ENCODE data around the gene RNF150.

Gene RNF150

GRCh38 chr4:141132072-141132708 lies 1.1 kb downstream of the RNF150 start:
- no peak for DNase-seq (ENCODE audit: low read depth in 2 of 3, low spot score in 2 of 3)

- DNase-seq (ENCODE audit: low read depth in 2 of 3, low spot score in 2 of 3) = no peak
Measured at GRCh38 chr4:141131723-141132071, 1.6 kb downstream of the RNF150 start.

- DNase-seq (ENCODE audit: low read depth in 2 of 3, low spot score in 2 of 3) = no peak
Measured at GRCh38 chr4:141130947-141131605, 2.2 kb downstream of the RNF150 start.

- no peak for DNase-seq (ENCODE audit: low read depth in 2 of 3, low spot score in 2 of 3)
Measured at GRCh38 chr4:141127884-141128283, 5.4 kb downstream of the RNF150 start.

GRCh38 chr4:141126769-141127168 lies 6.5 kb downstream of the RNF150 start:
- DNase-seq (ENCODE audit: low read depth in 2 of 3, low spot score in 2 of 3) = no peak

GRCh38 chr4:141124224-141124623 lies 9.0 kb downstream of the RNF150 start:
- DNase-seq (ENCODE audit: low read depth in 2 of 3, low spot score in 2 of 3) = no peak

DNA sequence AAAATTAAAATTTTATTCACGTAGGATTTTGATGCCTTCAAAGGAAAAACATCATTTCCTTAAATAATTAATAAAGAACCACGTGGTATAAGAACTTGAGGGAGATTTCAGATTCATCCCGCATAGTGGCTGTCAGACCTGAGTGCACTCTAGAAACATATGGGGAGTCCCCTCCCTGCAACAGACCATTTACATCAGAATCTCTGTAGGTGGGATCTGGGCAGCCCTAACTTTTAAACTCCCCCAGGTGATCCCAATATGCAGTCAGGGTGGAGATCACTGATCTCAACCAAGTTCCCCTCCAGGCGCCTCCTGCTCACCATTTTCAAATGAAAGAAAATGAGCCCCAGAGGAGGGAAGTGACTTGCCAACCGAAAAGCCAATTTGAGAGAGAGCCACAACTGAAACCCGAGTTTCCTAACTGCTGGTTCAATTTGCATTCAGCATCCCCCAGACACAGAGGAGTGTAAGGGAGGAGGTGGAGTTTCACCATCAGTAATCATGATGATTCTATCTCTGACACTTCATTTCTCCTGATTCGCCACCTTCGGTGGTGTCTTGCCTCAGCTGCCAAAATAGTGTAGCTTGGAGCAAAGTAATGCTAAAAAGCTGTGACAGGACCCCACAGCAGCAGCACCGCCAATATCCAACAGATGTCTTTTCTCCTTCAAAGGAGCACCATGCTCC lies 11.4 kb downstream of the RNF150 start:
- DNase-seq (ENCODE audit: low read depth in 2 of 3, low spot score in 2 of 3) = no peak

DNA sequence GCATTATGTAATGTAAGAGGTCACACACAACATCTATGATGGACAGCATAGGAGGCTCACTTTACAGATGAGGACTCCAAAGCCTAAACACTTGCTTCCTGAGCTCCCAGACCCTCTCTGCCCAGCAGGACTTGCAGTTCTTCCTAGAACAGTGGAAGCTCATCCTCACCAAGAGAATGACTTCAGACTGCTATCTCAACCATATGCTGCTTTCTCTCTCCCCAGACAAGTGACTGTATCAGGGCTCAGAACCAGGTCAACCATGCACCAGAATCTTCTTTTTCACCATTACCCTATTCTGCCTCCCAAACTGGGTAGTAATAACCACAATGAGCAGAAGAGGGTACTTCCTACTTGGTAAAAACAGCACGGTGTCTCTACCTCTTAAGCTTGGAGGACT lies 12.2 kb downstream of the RNF150 start:
- DNase-seq (ENCODE audit: low read depth in 2 of 3, low spot score in 2 of 3) = no peak

DNA sequence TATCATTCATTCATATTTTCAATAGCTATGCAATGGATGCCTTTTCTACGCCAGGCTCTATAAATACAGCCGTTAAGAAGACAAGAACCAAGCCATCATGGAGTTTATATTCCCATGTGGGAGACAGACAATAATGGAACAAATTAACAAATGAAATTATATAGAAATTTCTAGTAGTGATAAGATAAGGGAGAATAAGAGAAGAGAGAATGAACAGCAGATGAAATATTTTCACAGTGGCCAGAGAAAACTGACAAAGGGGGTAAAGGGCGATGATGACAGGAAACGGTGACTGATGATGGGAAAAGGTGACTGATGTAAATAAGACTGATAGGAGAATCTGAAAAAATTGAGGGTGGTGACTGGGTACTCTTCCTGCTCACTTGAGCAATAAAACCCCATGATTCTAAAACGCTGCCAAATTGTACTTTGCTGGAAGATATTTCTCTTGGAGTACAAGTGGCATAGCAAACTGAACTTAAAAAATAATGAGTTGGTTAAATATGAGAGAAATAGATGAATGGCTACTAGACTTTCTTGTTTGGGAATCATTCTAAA lies 13.2 kb downstream of the RNF150 start:
- no peak for DNase-seq (ENCODE audit: low read depth in 2 of 3, low spot score in 2 of 3)

DNA sequence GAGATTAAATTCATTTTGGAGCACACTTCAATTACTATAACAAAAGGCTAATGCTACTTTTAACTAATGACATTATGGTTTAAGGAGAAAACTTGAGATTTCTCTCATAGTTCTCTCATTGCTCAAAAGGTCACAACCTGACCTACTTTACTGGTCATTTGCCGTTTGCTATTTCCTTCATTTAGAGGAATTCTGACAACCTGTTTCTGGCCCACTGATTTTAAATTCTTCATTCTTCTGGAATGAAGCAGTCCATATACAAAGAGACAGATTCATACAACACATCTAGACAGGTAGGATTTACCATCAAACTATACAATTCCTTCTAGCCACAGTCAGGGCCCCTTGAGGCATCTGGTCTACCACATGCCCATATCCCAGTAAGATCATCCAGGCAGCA lies 14.2 kb downstream of the RNF150 start:
- DNase-seq (ENCODE audit: low read depth in 2 of 3, low spot score in 2 of 3) = no peak

- no peak for DNase-seq (ENCODE audit: low read depth in 2 of 3, low spot score in 2 of 3)
Measured at GRCh38 chr4:141118381-141118780, 14.9 kb downstream of the RNF150 start.

DNA sequence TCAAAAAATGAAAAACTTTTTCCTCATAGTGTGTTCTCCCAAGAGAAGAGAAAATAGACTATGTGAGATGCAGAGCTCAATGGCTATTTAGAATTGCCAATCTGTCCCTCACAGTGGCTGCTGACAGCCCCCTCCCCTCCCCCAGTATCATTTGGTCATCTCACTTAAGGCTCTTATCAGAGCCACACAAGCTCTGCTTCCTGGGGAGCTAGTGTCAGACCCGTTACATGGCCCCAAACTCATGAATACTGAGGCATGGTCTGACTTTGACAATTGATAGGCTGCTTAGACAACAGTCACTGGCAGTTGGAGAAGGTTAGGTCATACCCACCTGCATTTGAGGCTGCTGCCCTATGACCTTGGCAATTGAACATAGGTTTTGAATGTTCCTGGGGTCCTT lies 15.3 kb downstream of the RNF150 start:
- no peak for DNase-seq (ENCODE audit: low read depth in 2 of 3, low spot score in 2 of 3)

GRCh38 chr4:141109983-141110382 lies 23.3 kb downstream of the RNF150 start:
- DNase-seq (ENCODE audit: low read depth in 2 of 3, low spot score in 2 of 3) = no peak

GRCh38 chr4:141107927-141108326 lies 25.3 kb downstream of the RNF150 start:
- no peak for DNase-seq (ENCODE audit: low read depth in 2 of 3, low spot score in 2 of 3)

- DNase-seq (ENCODE audit: low read depth in 2 of 3, low spot score in 2 of 3) = no peak
Measured at GRCh38 chr4:141102367-141102766, 30.9 kb downstream of the RNF150 start.

GRCh38 chr4:141101511-141101910 lies 31.8 kb downstream of the RNF150 start:
- DNase-seq (ENCODE audit: low read depth in 2 of 3, low spot score in 2 of 3) = no peak

DNA sequence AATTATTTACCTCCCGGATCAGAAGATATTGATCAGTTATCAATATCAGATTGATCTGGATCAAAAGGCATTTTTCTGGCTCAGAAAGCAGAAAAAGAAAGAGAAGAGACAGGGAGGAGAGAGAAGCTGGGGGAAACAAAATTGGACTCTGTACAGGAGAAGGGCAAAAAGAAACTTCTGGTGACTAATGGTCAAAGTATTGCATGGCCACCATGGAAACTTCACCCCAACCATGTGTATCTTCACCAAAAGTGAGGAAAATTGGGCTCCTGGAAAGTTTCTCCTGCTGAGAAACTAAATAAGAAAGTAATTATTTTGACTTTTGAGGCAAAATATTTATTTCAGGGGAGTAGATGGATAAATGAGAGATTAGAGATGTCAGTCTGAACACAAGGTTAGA lies 33.9 kb downstream of the RNF150 start:
- DNase-seq (ENCODE audit: low read depth in 2 of 3, low spot score in 2 of 3) = no peak

DNA sequence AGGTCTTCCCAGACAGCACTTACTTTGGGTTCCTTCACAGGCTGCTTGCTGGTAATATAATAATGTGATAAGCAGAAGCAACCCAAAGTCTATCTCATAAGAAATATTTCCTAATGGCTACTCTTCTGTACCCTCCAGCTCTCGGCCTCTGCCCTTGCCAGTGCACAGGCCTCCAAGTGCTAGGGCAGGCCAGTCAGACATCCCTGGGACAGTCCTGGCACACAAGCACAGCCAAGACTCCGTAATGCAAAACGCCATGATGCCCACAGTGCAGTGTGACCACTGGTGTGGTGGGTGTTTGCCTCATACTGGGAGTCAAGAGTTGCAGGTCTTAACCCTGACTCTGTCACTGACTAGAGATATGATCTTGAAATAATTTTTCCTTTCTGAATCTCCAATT lies 35.1 kb downstream of the RNF150 start:
- no peak for DNase-seq (ENCODE audit: low read depth in 2 of 3, low spot score in 2 of 3)

DNA sequence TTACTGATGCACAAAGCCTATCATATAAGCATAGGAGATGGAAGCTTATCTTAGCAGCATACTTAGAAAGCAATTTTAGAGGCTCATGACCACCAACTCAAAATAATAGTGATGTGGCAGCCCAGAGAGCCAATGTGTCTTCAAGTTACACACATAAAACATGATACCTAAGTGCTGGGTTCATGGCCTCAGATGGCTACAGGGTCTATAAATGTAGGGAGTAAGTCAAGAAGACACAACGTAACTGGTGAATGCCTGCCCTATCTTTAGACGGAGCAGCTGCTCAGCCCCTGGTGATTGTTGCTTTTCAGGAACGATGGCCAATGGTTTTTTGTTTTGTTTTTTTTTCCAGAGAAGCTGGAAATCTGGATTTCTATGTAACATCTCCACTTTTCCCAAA lies 42.8 kb downstream of the RNF150 start:
- no peak for DNase-seq (ENCODE audit: low read depth in 2 of 3, low spot score in 2 of 3)

DNA sequence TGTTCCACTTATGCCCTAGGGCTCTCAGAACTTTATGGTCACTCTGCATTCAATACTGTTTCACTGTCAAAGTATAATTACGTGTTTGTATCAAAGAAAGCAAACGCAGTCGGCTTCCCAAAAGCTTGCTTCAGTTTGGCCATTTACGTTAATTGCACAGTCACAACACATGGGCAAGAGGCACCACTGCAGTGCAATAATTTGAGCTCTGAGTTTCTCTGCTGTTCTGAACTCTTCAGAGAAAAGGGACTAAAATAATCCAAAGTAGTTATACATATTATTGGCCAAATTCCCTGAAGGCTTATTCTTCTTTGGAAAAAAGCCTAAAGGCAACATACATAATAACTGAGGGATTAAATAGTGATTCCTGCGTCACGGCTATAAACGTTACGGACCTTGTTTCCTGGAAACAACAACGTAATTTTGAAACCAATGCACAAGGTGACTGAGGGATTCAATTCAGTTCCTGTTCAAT lies 51.3 kb downstream of the RNF150 start:
- no peak for DNase-seq (ENCODE audit: low read depth in 2 of 3, low spot score in 2 of 3)

DNA sequence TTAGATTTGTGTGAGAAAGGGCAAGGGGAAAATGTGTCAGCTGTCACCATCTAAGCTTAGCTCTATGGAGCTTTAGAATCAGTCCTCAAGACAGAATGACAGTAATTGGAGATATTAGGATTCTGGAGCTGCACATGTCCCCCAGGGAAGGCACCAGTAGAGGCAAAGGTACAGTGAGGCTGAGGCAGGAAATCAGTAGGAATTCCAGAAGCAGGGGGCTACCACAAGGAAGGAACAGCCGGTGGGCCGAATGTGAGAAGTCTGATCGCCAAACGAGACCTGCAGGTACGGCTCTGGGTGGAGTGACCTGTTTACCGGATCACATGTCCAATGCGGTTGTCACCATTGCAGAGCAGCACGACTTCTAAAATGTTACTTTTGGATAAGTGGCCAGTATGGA lies 52.6 kb downstream of the RNF150 start:
- DNase-seq (ENCODE audit: low read depth in 2 of 3, low spot score in 2 of 3) = no peak

- no peak for DNase-seq (ENCODE audit: low read depth in 2 of 3, low spot score in 2 of 3)
Measured at GRCh38 chr4:141079393-141079930, 53.8 kb downstream of the RNF150 start.

All from activated CD8-positive, alpha-beta memory T cell treated with anti-CD3 and anti-CD28 coated beads for 48 hours (primary cell).